HCT116 (cell line): ENCODE results near the gene PTGR3.

Experiments used
- RAD21 ChIP-seq: IDR thresholded peaks from 2 replicates; pipeline ENCODE4 v1.6.1; 2012; ENCODE audit warnings: low read depth, mild to moderate bottlenecking
- ZNF274 ChIP-seq: fragments of 200-500 bp; sonication (Bioruptor generic); IDR thresholded peaks from 2 replicates; pipeline ENCODE4 v1.6.1; 2014; ENCODE audit warnings: mild to moderate bottlenecking, low read depth, low read length, inconsistent platforms
- TF ChIP-seq, protein P1 (sequence below), 3 experiments: fragments of 200-600 bp in 1 of 3; sonication (generic) in 1 of 3; IDR thresholded peaks in 2 of 3; conservative IDR thresholded peaks in 1 of 3; 2 replicates each; pipeline ENCODE4 v1.5.1; 2012 to 2017; ENCODE audit warnings: low read depth in 2 of 3, low read length in 2 of 3, antibody characterized with exemption in 1 of 3, borderline replicate concordance in 1 of 3, control low read depth in 1 of 3, mild to moderate bottlenecking in 1 of 3, mixed read lengths in 1 of 3, mixed run types in 1 of 3, moderate library complexity in 1 of 3; ENCODE audit not compliant: insufficient read depth in 1 of 3

DNA sequence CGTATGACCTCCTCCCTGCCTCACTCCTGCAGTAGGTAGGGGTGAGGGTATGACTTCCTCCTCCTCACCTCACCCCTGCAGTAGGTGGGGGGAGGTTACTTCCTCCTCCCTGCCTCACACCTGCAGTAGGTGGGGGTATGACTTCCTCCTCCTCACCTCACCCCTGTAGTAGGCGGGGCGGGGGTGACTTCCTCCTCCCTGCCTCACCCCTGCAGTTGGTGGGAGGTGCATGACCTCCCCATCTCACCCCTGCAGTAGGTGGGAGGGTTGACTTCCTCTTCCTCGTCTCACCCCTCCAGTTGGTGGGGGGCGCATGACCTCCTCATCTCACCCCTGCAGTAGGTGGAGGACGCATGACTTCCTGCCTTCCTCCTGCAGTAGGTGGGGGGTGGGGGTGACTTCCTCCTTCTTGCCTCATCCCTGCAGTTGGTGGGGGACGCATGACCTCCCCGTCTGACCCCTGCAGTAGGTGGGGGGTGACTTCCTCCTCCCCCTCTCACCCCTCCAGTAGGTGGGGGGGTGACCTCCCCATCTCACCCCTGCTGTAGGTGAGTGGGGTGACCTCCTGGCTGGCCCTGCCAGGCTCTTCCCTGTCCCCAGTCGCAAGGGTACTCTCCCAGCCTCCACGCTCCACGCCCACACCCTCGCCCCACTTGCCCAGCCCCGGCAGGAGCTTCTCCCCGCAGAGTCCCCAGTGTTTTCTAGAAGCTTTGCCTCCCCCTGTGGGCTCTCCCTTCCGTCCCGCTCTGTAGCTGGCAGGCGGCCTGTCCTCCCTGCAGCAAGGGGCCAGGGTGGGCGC is 40.9 kb upstream of the PTGR3 start:
- TF ChIP-seq, protein P1, sequence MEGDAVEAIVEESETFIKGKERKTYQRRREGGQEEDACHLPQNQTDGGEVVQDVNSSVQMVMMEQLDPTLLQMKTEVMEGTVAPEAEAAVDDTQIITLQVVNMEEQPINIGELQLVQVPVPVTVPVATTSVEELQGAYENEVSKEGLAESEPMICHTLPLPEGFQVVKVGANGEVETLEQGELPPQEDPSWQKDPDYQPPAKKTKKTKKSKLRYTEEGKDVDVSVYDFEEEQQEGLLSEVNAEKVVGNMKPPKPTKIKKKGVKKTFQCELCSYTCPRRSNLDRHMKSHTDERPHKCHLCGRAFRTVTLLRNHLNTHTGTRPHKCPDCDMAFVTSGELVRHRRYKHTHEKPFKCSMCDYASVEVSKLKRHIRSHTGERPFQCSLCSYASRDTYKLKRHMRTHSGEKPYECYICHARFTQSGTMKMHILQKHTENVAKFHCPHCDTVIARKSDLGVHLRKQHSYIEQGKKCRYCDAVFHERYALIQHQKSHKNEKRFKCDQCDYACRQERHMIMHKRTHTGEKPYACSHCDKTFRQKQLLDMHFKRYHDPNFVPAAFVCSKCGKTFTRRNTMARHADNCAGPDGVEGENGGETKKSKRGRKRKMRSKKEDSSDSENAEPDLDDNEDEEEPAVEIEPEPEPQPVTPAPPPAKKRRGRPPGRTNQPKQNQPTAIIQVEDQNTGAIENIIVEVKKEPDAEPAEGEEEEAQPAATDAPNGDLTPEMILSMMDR (IDR thresholded peaks at IDR 0.05 in 2 of 3, conservative IDR thresholded peaks at IDR 0.05 in 1 of 3; ENCODE audit: borderline replicate concordance in 1 of 3, insufficient read depth in 1 of 3, low read depth in 2 of 3, low read length in 2 of 3), result no peak
- TF ChIP-seq RAD21, result no peak
- no peak for TF ChIP-seq ZNF274
